ENCODE results near the gene FCER2. TPM values are rescaled to one million over a fixed set of nuclear protein-coding genes. Genes with fewer than 3 reads are reported as not detected.

Gene FCER2
- total and polyA plus RNA-seq, 2 of the 13 experiments (the other 11 are each of a cell fraction or from before 2014, with no cell fraction given) = not detected

DNA sequence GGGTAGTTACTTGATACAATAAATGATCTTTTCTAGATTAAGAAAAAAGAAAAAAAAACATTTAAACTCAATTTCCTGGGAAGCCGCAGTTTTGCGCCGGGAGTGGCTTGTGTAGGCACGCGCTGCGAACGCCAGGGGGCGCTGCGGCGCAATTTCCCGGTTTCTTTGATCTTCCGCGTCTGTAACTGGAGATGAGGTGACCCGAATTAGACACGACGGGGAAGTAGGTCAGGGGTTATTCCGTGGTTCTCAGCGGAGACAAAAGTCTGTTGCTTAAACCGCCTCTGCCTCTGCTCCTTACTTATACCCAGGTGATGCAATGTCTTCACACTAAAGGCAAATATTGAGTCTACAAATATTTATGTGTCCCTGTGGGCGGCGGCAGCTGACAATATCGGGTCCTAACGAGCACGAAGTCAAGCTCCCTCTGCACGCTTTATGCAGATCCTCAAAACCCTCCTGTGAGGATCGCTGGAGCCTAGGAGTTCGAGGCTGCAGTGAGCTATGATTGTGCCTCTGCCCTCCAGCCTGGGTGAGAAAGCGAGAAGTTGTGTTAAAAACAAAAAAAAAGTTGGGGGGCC is 49.8 kb downstream of the FCER2 start (continued):
- 0 out of 2 replicates have a peak, but pooled peaks have one; percentile 42 for TF ChIP-seq RNF2 (conservative IDR thresholded peaks at IDR 0.05; ENCODE audit: low read depth)
- no peak for TF ChIP-seq GLI4 (CRISPR knock-in tag; IDR thresholded peaks at IDR 0.05; ENCODE audit: borderline replicate concordance)
- TF ChIP-seq ZNF275 (CRISPR knock-in tag; IDR thresholded peaks at IDR 0.05; ENCODE audit: borderline replicate concordance) = no peak
- TF ChIP-seq, protein P1, sequence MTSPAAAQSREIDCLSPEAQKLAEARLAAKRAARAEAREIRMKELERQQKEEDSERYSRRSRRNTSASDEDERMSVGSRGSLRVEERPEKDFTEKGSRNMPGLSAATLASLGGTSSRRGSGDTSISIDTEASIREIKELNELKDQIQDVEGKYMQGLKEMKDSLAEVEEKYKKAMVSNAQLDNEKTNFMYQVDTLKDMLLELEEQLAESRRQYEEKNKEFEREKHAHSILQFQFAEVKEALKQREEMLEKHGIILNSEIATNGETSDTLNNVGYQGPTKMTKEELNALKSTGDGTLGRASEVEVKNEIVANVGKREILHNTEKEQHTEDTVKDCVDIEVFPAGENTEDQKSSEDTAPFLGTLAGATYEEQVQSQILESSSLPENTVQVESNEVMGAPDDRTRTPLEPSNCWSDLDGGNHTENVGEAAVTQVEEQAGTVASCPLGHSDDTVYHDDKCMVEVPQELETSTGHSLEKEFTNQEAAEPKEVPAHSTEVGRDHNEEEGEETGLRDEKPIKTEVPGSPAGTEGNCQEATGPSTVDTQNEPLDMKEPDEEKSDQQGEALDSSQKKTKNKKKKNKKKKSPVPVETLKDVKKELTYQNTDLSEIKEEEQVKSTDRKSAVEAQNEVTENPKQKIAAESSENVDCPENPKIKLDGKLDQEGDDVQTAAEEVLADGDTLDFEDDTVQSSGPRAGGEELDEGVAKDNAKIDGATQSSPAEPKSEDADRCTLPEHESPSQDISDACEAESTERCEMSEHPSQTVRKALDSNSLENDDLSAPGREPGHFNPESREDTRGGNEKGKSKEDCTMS (CRISPR knock-in tag; conservative IDR thresholded peaks at IDR 0.05) = no peak
- TF ChIP-seq ZNF432 (CRISPR knock-in tag; IDR thresholded peaks at IDR 0.05; ENCODE audit: borderline replicate concordance) = no peak
- no peak for TF ChIP-seq ZNF777 (CRISPR knock-in tag; IDR thresholded peaks at IDR 0.05)
- no peak for TF ChIP-seq ZFY (CRISPR knock-in tag; IDR thresholded peaks at IDR 0.05)
- TF ChIP-seq, protein P2, sequence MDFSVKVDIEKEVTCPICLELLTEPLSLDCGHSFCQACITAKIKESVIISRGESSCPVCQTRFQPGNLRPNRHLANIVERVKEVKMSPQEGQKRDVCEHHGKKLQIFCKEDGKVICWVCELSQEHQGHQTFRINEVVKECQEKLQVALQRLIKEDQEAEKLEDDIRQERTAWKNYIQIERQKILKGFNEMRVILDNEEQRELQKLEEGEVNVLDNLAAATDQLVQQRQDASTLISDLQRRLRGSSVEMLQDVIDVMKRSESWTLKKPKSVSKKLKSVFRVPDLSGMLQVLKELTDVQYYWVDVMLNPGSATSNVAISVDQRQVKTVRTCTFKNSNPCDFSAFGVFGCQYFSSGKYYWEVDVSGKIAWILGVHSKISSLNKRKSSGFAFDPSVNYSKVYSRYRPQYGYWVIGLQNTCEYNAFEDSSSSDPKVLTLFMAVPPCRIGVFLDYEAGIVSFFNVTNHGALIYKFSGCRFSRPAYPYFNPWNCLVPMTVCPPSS (IDR thresholded peaks at IDR 0.05) = no peak
- peak; percentile 64; the same call in 1 of the 2 replicates for TF ChIP-seq ATF1 (CRISPR knock-in tag; IDR thresholded peaks at IDR 0.05)
- TF ChIP-seq DNMT3B (CRISPR knock-in tag; conservative IDR thresholded peaks at IDR 0.05) = no peak
- TF ChIP-seq ZNF333 (CRISPR knock-in tag; IDR thresholded peaks at IDR 0.05; ENCODE audit: borderline replicate concordance) = no peak
- peak; percentile 83; the same call in 1 of the 2 replicates for TF ChIP-seq ZNF33A (CRISPR knock-in tag; IDR thresholded peaks at IDR 0.05; ENCODE audit: borderline replicate concordance)
- peak; percentile 63; the same call in 1 of the 2 replicates for TF ChIP-seq ZKSCAN8 (CRISPR knock-in tag; IDR thresholded peaks at IDR 0.05; ENCODE audit: borderline replicate concordance)
- peak; percentile 74 for TF ChIP-seq KDM6A (CRISPR knock-in tag; IDR thresholded peaks at IDR 0.05; ENCODE audit: low read depth)
- TF ChIP-seq, protein P3, sequence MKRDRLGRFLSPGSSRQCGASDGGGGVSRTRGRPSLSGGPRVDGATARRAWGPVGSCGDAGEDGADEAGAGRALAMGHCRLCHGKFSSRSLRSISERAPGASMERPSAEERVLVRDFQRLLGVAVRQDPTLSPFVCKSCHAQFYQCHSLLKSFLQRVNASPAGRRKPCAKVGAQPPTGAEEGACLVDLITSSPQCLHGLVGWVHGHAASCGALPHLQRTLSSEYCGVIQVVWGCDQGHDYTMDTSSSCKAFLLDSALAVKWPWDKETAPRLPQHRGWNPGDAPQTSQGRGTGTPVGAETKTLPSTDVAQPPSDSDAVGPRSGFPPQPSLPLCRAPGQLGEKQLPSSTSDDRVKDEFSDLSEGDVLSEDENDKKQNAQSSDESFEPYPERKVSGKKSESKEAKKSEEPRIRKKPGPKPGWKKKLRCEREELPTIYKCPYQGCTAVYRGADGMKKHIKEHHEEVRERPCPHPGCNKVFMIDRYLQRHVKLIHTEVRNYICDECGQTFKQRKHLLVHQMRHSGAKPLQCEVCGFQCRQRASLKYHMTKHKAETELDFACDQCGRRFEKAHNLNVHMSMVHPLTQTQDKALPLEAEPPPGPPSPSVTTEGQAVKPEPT (CRISPR knock-in tag; IDR thresholded peaks at IDR 0.05; ENCODE audit: low read depth) = no peak
- TF ChIP-seq, protein P4, sequence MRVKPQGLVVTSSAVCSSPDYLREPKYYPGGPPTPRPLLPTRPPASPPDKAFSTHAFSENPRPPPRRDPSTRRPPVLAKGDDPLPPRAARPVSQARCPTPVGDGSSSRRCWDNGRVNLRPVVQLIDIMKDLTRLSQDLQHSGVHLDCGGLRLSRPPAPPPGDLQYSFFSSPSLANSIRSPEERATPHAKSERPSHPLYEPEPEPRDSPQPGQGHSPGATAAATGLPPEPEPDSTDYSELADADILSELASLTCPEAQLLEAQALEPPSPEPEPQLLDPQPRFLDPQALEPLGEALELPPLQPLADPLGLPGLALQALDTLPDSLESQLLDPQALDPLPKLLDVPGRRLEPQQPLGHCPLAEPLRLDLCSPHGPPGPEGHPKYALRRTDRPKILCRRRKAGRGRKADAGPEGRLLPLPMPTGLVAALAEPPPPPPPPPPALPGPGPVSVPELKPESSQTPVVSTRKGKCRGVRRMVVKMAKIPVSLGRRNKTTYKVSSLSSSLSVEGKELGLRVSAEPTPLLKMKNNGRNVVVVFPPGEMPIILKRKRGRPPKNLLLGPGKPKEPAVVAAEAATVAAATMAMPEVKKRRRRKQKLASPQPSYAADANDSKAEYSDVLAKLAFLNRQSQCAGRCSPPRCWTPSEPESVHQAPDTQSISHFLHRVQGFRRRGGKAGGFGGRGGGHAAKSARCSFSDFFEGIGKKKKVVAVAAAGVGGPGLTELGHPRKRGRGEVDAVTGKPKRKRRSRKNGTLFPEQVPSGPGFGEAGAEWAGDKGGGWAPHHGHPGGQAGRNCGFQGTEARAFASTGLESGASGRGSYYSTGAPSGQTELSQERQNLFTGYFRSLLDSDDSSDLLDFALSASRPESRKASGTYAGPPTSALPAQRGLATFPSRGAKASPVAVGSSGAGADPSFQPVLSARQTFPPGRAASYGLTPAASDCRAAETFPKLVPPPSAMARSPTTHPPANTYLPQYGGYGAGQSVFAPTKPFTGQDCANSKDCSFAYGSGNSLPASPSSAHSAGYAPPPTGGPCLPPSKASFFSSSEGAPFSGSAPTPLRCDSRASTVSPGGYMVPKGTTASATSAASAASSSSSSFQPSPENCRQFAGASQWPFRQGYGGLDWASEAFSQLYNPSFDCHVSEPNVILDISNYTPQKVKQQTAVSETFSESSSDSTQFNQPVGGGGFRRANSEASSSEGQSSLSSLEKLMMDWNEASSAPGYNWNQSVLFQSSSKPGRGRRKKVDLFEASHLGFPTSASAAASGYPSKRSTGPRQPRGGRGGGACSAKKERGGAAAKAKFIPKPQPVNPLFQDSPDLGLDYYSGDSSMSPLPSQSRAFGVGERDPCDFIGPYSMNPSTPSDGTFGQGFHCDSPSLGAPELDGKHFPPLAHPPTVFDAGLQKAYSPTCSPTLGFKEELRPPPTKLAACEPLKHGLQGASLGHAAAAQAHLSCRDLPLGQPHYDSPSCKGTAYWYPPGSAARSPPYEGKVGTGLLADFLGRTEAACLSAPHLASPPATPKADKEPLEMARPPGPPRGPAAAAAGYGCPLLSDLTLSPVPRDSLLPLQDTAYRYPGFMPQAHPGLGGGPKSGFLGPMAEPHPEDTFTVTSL (CRISPR knock-in tag; IDR thresholded peaks at IDR 0.05; ENCODE audit: borderline replicate concordance) = peak; percentile 86
